Transverse colon (tissue), 4 donors: Measurements from ENCODE around the gene GPR62.

Source experiments
- POLR2AphosphoS5 ChIP-seq, 3 donors: sonication (generic); formaldehyde crosslinking; IDR thresholded peaks; one replicate each; pipeline ENCODE4 v1.6.1; 2016; ENCODE audit warnings: antibody characterized with exemption in 3 of 3
- TF ChIP-seq, protein P1 (sequence below), 5 experiments: fragments of 200-600 bp in 3 of 5; fragments of 450-650 bp in 2 of 5; sonication (generic) in 3 of 5; IDR thresholded peaks; 1 replicate in 2 of 5; 2 replicates in 3 of 5; pipeline ENCODE4 v1.5.1; 2016 to 2017; ENCODE audit warnings: antibody characterized with exemption in 5 of 5, inconsistent platforms in 3 of 5, mild to moderate bottlenecking in 2 of 5, moderate library complexity in 1 of 5

DNA sequence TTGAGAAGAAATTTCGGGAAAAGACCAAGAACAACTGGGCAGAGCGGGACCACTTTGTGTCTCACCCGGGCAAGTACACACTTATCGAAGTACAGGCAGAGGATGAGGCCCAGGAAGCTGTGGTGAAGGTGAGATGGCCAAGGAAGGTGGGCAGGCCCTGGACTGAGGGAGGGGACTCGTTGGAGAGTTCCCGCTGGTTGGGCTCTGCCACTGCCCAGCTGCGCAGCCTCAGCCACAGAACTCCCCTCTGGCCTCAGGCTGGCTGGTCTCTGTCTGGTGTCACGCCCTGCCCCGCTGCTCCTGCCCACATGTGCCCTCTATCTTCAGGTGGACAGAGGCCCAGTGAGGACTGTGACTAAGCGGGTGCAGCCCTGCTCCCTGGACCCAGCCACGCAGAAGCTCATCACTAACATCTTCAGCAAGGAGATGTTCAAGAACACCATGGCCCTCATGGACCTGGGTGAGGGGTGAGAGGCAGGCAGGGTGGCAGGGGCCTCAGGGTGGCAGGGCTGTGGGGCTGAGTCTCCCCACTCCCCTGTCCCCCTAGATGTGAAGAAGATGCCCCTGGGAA, 10.6 kb upstream of the GPR62 start:
- TF ChIP-seq, protein P1, sequence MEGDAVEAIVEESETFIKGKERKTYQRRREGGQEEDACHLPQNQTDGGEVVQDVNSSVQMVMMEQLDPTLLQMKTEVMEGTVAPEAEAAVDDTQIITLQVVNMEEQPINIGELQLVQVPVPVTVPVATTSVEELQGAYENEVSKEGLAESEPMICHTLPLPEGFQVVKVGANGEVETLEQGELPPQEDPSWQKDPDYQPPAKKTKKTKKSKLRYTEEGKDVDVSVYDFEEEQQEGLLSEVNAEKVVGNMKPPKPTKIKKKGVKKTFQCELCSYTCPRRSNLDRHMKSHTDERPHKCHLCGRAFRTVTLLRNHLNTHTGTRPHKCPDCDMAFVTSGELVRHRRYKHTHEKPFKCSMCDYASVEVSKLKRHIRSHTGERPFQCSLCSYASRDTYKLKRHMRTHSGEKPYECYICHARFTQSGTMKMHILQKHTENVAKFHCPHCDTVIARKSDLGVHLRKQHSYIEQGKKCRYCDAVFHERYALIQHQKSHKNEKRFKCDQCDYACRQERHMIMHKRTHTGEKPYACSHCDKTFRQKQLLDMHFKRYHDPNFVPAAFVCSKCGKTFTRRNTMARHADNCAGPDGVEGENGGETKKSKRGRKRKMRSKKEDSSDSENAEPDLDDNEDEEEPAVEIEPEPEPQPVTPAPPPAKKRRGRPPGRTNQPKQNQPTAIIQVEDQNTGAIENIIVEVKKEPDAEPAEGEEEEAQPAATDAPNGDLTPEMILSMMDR (IDR thresholded peaks at IDR 0.05): no peak
- TF ChIP-seq POLR2AphosphoS5 (IDR thresholded peaks at IDR 0.05): no peak
